Right forelimb (tissue), 1 donor: ENCODE data around the gene BEAN1.
"Not testable (repeated sequence)": the region's sequence is repeated elsewhere in the genome, so short reads cannot be mapped to it uniquely, and the experiment has no call there.

Experiments
- DNase-seq: peaks from one replicate; pipeline ENCODE4 v3.0.0-alpha.2; 2018

Gene BEAN1

DNA sequence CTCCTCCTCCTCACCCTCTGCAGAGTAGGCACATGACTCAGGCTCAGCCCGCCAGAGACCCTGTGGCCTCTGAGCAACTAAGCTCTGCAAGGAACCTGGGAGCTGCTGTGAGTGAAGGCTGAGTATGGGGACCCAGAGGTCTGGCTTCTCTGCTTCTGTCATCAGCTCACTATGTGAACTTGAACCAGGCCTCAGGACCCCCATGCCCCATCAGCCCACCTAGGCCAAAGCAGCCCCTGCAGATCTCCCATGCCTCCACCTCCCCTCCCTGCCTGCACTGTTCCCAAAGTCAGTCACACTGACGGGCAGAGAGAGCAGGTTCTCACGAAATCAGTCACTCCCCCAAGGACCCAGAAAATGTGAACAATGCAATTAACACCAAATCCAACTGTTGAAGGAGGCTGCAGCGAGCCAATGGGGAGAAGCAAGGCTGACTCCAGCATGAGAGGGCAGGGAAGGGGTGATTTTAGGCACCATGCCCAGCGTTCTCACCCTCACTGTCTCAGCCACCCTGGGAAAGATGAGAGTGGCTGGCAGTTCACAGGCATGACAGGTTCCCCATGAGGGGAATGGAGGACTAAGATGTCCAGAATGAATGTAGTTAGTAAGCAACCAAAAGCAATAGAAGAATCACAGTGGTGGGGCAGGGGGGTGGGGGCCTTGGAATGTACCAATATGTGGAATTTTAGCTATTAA is 60.6 kb downstream of the BEAN1 start:
- DNase-seq: no peak

DNA sequence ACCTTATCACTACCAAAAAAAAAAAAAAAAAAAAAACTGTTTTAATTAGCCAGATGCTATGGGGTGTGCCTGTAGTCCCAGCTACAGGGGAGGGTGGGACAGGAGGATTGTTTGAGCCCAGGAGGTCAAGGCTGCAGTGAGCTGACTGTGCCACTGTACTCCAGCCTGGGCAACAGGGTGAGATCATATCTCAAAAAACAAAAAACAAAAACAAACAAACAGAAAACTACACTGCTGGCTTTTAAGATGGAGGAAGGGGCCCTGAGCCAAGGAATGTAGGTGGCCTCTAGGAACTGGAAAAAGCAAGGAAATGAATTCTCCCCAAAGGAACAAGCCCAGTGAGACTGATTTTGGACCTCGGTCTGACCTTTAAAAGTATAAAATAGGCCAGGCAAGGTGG is 61.4 kb downstream of the BEAN1 start:
- DNase-seq: no peak

DNA sequence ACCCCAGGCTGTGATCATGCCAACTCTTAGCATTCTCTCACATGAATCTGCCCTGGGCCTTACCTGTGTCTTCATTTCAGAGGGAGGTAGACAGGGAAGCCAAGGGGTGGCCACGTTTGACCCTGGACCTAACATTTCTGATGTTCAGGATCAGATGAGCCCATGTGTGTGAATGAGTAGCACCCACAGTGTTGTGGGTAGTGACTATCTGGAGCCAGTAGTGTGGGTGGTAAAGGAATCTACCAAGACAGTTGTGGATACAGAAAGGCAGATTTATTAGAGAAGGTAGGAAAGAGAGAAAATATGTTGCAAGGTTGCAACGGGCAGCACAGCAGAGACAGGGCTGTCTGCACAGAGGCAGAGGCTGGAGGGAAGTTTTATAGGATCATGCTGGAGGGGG is 62.3 kb downstream of the BEAN1 start:
- DNase-seq: no peak

DNA sequence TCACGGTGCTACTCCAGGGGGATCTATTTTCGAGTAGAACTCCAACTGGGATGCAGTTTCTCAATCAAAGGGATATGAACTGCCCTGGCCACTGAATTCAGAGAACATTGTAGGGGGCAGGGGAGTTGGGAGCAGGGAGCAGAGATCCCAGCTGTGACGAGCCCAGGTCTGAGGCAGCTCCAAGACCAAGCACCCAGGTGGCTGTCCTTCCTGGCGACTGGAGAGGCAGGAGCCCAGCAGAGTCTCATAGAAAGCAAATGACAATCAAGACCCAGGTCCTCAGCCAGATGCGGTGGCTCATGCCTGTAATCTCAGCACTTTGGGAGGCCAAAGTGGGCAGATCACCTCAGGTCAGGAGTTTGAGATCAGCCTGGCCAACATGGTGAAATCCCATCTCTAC is 62.7 kb downstream of the BEAN1 start:
- no peak for DNase-seq

DNA sequence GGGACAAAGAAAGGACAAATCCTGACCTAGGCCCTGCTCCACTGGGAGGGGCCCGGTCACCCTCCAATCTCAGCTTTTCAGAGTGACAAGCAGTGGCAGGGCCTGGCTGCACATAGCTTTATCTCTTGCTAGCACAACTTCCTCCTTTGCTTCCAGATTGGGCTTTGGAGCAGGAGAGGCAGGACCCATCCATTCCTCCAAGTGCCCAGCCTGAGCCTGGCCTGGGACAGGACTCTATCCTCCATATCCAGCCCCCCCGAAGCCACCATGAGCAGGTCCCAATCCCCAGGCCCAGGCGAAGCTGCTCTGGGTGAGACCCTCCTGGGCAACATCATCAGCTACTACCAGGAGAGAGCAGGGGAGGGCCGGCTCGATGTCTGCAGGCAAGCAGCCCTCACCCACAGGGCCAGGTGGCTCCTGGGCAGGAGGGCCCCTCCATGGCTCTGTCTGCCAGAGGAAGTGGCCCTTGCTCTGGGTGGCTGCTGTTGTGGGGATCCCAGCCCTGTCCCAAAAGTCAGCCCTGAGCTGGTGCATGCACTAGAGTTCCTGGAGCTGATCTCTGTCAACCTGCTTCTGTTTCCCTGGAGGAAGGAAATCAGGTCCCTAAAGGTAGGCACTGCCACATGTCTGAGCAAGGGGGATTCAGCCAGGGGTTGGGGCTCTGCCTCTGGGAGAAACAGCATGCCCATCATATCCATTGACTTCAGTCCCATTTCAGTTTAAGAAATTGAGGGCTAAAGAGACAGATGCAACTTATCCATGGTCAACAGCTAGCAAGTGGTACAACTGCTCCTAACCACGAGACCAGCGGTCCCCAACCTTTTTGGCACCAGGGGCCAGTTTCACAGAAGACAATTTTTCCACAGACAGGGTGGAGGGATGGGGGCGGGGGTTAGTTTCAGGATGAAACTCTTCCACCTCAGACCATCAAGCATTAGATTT is 64.0 kb downstream of the BEAN1 start:
- no peak for DNase-seq

DNA sequence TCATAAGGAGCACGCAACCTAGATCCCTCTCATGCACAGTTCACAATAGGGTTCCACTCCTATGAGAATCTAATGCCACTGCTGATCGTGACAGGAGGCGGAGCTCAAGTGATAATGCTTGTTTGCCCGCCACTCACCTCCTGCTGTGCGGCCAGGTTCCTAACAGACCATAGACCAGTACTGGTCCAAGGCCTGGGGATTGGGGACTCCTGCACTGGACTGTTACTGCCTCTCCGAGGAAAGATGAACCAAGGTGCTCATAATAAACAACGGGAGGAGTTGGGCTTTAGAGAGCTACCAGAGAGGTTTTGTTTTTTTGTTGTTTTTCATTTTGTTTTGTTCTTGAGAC is 64.6 kb downstream of the BEAN1 start:
- DNase-seq: no peak

DNA sequence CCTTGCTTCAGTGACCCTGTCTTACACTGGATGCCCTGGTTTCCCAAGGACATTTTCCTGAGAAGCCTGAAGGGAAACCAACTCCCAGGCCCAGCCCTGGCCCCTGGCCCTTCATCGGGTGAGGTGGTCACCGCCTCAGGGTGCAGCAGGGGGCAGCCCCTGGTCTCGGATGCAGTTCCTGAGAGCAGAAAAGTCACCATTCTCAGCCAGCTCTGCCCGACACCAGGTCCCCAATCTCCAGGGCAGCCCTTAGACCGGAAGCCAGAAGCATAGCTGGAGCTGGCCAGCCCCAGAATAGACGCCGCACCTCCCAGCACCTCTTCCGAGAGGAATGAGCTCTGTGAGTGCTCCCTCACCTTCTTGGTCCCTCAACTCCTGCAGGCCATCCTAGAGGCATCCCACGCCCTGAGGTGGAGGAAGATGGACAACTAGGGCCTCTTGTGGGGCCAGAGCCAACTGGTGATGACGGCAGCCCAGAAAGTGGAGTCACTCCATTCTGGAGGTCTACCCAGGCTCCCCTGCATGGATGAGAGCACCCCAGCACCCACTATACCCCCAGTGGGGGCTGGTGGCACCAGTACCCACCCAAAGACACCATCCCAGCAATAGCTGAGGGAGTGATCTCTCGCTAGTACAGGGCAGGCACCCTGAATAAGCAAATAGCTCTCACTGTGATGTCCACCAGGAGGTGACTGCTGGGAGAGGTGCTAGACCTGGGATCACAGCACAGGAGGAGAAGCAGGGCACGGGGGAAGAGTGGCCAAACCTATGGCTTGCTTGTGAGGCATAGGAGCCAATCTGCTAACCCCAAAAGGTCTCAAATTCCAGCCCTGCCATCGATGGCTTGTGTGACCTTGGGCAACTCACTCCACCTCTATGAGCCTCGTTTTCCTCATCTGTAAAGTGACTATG is 66.7 kb downstream of the BEAN1 start:
- DNase-seq: no peak

DNA sequence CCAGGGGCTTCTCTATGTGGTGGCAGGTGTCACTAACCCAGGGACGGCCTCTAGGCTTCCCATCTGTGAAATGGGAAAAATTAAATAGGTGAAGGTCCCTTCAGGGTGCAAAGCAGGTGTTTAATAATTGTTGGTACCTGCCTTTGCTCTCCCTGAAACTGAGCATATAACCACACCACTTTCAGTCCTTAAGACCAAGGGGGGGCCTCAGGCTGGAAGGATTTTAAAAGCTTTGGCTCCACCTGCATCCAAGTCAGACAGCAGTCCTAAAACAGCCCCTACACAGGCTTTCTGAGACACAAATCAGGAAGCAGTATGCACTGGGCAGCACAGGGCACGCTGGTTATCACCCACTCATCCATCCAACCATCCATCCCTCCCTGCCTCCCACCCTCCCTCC is 67.8 kb downstream of the BEAN1 start:
- DNase-seq: no peak

DNA sequence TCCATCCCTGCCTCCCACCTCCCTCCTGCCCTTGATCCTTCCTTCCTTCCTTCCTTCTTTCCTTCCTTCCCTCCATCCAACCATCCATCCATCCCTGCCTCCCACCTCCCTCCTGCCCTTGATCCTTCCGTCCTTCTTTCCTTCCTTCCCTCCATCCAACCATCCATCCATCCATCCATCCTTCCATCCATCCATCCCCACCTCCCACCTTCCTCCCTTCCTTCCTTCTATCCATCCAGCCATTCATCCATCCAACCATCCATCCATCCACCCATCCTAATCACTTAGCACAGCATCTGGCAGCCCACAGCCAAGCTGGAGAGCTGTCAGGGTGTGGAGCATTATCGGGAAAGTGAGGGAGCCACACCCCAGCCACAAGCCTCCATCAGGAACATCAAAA is 68.3 kb downstream of the BEAN1 start:
- no peak for DNase-seq

DNA sequence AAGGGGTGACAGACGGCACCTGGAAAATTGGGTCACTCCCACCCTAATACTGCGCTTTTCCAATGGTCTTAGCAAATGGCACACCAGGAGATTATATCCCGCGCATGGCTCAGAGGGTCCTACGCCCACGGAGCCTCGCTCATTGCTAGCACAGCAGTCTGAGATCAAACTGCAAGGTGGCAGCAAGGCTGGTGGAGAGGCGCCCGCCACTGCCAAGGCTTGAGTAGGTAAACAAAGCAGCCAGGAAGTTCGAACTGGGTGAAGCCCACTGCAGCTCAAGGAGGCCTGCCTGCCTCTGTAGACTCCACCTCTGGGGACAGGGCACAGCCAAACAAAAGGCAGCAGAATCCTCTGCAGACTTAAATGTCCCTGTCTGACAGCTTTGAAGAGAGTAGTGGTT is 69.1 kb downstream of the BEAN1 start:
- not testable (repeated sequence) for DNase-seq

DNA sequence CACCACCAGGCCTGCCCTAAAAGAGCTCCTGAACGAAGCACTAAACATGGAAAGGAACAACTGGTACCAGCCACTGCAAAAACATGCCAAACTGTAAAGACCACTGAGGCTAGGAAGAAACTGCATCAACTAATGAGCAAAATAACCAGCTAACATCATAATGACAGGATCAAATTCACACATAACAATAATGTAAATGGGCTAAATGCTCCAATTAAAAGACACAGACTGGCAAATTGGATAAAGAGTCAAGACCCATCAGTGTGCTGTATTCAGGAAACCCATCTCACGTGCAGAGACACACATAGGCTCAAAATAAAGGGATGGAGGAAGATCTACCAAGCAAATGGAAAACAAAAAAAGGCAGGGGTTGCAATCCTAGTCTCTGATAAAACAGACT is 70.8 kb downstream of the BEAN1 start:
- DNase-seq: not testable (repeated sequence)

DNA sequence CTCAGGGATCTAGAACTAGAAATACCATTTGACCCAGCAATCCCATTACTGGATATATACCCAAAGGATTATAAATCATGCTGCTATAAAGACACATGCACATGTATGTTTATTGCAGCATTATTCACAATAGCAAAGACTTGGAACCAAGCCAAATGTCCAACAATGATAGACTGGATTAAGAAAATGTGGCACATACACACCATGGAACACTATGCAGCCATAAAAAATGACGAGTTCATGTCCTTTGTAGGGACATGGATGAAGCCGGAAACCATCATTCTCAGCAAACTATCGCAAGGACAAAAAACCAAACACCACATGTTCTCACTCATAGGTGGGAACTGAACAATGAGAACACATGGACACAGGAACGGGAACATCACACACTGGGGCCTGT is 74.5 kb downstream of the BEAN1 start:
- DNase-seq: not testable (repeated sequence)

DNA sequence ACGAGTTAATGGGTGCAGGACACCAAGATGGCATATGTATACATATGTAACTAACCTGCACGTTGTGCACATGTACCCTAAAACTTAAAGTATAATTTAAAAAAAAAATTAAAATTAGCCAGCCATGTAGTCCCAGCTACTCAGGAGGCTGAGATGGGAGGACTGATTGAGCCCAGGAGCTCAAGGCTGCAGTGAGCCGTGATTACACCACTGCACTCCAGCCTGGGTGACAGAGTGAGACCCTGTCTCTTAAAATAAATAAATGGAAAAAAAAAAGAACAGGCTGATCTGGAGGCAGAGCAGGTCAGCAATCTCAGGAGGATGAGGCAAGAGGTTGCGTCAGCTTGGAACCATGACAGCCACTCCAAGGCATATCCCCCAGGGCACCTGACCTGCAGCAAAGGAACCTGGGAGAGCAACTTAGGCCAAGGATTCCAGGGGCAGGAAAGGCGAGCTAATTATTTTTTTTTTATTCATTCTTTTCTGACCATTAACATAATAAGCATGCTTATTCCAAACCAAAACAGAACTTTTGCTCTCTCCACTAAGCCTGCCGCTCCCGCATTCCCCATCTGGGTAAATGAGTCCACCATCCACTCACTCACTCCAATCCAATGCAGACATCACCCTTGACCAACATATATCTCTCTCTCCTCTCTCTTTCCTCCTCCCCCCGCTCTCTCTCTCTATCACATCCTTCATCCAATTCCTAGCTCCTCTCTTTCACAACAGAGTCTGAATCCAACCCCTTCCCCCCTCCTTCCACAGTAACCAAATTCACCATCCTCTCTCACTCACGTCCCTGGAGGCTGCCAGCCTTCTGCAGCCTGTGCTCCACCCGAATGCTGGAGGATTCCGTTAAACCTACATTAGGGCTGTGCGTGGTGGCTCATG is 75.2 kb downstream of the BEAN1 start:
- no peak for DNase-seq

DNA sequence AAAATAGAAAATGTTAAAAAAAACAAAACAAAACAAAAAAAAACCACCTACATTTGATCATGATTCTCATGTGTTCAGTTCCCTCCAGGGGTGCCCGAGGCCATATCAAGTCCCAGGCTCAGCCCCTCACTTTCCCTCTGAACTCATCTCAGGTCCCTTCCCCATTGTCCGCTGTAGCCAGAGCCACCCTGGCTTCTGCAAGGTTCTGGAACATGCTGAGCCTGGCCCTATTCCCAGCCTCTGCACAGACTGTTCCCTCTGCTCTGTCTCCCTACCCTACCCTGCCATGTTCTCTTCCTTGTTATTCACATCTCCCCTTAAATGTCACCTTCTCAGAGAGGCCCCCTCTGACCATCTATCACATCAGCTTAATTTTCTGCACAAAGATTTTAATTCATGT is 75.9 kb downstream of the BEAN1 start:
- DNase-seq: no peak

DNA sequence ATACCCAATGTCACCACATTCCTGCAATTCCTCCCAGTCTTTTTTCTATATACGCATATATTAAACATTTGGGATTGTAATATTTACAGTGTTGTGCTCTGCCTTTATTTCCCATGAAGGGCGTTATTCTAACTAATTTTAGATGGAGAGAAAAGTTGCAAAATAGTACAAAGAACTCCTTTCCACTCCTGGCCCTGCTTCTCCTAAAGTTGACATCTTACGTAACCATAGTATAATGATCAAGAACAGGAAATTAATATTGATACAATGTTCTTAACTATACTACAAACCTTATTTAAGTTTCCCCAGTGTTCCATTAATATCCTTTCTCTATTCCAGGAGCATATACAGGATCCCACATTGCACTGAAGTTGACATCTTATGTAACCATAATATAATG is 76.5 kb downstream of the BEAN1 start:
- DNase-seq: no peak

DNA sequence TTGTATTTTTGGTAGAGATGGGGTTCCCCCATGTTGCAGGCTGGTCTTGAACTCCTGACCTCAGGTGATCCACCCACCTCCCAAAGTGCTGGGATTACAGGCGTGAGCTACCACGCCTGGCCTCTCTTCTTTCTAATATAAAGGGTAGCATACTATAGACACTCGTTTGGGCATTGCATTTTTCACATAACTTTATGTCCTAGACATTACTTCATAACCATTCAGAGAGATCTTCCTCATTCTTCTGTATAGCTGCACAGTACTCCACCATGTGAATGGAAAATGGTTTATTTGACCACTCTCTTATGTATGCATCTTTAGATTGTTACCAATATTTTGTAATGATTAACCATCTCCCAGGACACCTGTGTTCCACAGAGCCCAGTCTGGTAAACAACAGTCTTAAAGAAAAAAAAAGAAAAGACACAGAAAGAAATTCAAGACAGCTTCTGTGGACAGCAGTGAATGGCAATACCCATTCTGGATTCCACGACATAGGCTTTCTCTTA is 80.7 kb downstream of the BEAN1 start:
- DNase-seq: no peak

DNA sequence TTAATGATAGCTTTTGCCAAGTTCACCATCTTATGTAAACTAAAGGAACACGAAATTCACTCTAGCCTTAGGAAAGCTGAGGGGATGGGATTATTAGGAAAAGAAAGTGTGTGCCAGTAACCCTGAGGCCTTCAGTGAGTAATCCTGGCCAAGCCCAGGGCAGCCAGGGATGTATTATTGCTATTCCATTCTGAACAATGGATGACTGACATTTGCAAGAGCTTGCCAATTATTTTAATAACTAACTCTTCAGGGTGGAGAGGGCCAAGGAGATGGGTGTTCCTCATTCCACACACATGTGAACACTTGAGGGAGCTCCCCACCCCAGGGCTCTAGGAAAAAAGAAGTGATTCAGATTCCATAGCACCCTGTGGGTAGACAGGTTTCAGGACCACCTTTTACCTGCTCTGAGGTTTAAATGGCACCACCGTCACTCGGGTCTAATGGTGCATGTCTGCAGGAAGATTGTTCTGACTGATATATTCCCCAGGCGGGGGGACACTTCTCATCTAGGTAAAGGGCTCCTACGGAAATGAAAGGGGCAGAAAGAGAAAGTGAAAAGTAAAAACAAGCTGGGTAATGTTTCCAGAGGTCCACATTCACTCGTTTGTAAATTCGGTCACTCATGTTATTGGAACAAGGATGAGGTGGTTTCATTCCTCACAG is 81.3 kb downstream of the BEAN1 start:
- DNase-seq: peak; percentile 25

DNA sequence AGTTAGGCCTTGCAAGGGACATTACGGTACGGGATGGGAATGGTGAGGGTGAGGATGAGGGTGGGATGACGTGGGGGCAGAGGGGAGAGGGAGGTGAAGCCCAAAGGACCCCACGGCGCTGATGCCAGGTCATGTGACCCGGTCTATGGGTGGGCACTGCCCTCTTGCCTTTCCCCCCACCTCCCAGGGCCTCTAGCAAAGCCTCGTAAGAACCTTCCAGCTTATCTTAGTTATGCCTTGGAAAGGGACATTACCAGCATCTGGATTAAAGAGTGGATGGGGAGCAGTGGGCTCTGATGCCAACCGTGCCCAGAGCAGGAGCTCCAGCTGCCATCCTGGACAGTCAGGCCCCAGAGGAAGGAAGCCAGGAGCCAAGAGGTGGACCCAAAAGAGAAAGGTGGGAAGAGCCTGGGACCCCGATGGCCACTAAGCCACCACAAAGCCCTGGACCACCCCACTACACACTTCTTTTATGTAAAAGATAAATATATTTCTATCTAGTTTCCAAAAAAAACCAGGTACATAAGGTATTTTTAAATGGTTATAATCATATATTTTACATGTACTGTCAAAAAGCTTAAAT is 81.9 kb downstream of the BEAN1 start:
- peak; percentile 23 for DNase-seq

DNA sequence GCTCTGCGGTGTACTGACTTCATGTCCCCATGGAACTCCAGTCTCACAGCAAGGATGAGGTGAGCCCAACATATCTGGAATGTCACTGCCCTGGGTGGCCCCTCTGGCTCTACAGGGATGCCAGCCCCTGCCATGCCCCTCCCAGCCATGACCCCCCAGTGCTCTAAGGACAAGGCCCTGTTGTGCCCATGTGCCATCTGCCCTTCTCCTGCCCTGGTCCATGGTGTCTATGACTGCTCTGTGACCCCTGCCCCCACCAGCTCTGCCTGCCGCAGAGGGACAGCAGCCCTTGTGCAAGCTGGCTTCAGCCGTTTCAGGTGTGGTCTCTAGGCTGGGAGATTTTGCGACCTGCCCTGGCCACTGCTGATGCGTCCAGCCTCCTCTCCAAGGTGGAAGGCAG is 82.5 kb downstream of the BEAN1 start:
- DNase-seq: peak; percentile 42

DNA sequence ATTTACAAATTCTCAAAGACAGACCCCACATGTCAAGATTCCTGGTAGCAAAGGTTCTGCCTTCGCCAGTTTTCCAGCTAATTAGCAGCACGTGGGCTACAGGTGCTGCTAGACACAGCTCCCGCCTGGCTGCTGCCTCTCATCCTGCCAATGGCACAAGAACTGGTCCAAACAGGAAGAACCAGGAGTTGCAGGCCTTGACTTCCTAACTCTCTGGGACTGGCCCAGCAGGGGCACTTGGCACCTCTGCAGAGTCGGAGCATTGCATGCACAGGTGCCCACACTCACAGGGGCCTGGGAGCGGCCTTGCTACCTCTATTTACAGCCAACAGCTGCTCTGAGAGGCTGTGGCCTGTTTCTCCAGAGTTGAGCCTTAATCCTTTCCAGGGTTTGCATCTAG is 83.2 kb downstream of the BEAN1 start:
- no peak for DNase-seq
